HG03565 (cell line): Measurements from ENCODE around the gene EPB41L2.
A peak's percentile ranks its signal among the peaks of the same experiment; 100 is the strongest.

Experiments used
- ATAC-seq: cut with Tn5 transposase; IDR thresholded peaks from one replicate; pipeline ENCODE4 v1.9.1; 2021; ENCODE audit warnings: mild to moderate bottlenecking, moderate library complexity; ENCODE audit not compliant: unreplicated experiment

EPB41L2 gene

GRCh38 chr6:130879826-130880225, 183.2 kb downstream of the EPB41L2 start:
- ATAC-seq = no peak

DNA sequence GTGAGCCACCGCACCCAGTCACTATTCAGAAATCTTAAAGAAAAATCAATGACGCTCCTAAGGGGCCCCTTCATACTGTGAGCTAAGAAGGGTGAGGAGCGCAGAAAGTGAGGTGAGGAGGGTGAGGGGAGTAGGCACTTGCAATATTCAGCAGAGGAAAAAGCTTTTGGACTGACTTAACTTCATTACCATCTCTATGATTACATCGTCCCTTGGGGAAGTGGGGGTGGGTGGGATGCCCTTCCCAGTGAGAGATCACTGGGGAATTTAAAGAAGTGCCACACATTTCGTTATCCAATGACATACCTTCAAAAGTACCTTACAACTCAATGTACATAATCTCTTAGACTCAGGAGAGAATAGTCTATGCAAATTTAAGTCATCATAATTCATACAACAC, 189.3 kb downstream of the EPB41L2 start:
- ATAC-seq = no peak

- peak; percentile 84 for ATAC-seq
Measured at GRCh38 chr6:130872250-130873095, 190.6 kb downstream of the EPB41L2 start.

GRCh38 chr6:130870179-130870880, 192.7 kb downstream of the EPB41L2 start:
- ATAC-seq = no peak

DNA sequence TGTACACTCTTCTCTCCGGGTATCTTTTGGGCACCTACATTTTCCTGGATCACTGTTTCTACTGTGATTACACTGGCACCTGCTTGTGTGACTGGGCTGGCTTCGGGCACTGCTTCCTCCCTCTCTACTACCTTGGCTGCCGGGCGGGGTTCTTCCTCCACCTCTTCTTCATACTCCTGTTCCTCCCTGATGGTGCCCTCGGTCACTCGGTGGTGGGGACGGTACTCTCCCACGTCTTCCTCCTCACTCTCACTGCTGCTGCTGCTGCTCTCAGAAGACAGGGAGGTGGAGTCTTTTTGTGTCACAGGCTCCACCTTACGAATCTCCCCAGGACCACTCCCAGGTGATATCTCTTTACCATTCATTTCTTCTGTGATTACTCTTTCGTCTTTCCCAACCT, 193.4 kb downstream of the EPB41L2 start:
- ATAC-seq = no peak

DNA sequence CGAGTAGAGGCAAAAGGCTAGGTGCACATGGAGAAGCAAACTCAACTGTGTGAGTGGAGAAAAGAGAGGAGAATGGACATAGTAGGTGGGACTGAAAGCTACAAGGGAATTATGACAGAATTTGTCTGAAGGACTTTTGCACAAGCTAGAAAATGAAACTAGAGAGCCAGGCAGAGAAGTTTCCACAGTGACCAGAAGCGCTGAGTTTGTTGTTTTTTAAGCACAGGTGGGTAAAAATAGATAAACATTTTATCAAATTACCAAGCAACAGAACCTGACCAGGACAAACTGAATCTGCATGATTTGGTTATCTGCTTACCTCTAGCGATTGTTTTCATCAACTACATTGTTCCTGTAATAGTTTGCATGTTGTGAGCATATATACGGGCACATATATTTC, 197.3 kb downstream of the EPB41L2 start:
- ATAC-seq = no peak

- no peak for ATAC-seq
Measured at GRCh38 chr6:130864344-130864743, 198.7 kb downstream of the EPB41L2 start.

DNA sequence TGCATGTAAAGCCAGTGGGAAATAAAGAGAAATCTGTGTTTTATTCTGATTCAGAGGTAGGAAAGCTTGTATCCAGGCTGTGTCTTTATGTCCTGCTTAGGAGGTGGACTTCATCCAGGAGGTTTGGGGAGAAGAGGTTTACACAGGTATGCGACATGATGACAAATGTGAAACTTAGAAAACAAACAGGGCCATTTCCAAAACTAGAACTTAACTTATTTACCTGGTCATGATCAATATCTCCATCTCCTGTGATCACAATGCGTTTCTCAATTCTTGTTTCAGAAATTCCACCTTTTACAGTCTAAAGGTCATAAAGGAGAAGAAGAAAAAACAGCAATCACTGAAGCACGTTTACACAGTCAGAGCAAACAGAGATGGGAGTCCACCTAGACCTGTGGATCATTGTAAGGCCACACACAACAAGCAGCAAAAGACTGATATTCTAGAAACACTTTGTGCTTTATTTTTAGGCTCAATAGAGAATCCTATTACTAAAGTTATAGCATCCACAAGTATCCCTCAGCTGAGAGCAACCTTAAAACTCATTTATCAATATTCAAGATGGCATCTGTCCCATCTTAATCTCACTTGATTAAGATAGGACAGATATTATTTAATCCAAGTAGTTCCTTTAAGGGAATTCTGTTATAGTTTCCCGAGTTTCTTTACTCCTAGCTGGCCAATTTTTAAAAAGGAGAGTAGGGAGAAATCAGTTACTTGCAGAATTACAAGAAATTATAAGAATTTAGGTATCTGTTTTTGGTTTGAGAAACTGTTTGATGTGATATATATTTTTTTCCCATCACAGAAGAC, 199.4 kb downstream of the EPB41L2 start:
- ATAC-seq = no peak

- ATAC-seq = no peak
Measured at GRCh38 chr6:130862370-130862769, 200.7 kb downstream of the EPB41L2 start.

GRCh38 chr6:130859161-130859867, 203.7 kb downstream of the EPB41L2 start:
- no peak for ATAC-seq

GRCh38 chr6:130858498-130859160, 204.4 kb downstream of the EPB41L2 start:
- no peak for ATAC-seq

GRCh38 chr6:130858054-130858453, 205.0 kb downstream of the EPB41L2 start:
- no peak for ATAC-seq

GRCh38 chr6:130853555-130854183, 209.4 kb downstream of the EPB41L2 start:
- no peak for ATAC-seq

GRCh38 chr6:130852844-130853554, 210.0 kb downstream of the EPB41L2 start:
- ATAC-seq = no peak

DNA sequence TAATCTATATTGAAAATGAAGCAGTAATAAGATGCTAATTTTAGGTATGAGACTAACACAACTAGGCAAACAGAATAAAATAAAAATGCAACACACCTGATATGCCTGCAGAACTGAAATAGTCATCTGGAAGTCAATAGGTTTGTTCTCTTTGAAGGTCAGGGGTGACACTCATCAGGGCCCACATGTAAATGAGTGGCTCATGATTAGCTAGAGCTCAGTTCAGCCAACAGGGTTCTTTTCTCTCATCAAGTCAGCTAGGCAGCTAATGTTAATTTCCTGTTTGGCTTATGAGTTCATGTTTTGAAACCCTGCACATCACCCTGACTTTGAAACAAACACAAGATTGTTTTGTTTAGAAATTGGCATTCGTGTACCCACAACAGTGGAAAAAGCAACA, 212.0 kb downstream of the EPB41L2 start:
- ATAC-seq = no peak

DNA sequence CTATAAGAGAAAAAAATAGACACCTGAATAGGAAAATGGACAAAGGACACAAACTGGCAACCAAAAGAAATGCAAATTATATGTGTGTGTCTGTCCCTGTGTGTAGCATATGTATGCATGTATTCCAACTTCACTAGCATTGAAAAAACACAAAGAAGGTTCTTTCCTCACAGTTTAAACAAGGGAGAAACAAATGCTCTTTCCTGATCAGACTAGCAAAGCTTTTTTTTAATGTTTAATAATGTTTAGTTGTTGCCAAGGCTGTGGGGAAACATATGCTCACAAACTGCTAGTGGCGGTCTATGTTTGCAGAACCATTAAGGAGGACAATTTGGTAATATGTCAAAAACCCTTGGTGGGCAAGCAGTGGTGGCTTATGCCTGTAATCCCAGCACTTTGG, 213.5 kb downstream of the EPB41L2 start:
- ATAC-seq = no peak

DNA sequence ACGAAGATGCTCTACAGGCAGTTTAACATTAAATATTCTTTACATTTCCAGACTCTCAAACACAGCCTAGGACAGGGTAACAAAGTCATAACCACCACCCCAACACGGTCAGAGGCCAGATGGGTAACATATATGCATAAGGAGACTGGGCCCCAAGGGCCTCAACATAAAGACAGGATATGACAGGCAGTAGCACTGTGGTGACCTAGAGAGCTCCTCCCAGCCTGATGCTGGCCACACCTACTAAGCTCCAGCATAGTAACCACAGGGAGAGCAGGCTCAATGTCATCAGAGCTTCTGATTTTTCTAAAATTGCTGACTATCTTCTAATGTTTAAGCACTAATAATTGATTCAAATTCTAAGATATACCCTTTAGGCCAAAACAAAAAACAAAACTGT, 214.1 kb downstream of the EPB41L2 start:
- peak; percentile 94 for ATAC-seq

DNA sequence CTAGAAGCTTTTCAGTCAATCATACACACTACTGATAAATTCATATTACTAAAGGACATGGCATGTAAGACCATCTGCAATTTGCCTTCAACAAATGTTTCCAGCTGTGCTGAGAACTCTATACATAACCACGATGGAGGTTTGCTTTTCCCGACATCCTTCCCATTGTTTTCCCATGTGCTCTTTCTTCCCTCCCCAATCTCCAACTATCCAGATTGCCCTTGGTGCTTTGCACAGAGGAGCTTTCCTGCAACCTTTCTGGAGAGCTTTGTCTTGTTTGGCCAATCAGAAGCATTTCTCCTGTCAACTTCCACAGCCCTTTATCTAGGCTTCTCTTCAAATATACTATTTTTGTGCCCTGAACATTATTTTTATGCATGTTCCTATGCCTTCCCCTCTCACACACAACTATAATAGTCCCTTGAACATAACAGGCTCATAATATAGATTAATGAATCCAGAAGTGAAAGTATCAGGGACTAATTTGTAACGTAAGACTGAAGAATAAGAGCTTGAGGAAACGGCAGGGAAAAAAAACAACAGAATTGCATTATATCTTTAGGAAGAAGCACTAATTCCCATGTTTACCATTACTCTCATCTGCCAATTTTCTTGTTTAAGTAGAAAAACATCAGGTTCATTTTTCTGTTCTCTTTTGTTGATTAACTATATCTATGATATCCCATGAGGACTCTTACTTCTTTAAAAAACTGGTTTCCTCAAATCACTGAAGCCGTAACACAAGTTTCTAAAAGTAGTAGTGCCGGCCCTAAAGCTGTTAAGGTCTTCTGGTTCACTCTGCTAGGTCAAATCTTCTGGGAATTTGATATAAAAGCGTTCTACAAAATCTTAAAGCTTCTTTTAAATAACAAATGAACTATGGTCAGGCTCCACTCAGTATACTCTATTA, 215.8 kb downstream of the EPB41L2 start:
- no peak for ATAC-seq
